ENCODE results near the gene CSNK1A1.
"Not testable (repeated sequence)": the region's sequence is repeated elsewhere in the genome, so short reads cannot be mapped to it uniquely, and the experiment has no call there.

CSNK1A1 gene

DNA sequence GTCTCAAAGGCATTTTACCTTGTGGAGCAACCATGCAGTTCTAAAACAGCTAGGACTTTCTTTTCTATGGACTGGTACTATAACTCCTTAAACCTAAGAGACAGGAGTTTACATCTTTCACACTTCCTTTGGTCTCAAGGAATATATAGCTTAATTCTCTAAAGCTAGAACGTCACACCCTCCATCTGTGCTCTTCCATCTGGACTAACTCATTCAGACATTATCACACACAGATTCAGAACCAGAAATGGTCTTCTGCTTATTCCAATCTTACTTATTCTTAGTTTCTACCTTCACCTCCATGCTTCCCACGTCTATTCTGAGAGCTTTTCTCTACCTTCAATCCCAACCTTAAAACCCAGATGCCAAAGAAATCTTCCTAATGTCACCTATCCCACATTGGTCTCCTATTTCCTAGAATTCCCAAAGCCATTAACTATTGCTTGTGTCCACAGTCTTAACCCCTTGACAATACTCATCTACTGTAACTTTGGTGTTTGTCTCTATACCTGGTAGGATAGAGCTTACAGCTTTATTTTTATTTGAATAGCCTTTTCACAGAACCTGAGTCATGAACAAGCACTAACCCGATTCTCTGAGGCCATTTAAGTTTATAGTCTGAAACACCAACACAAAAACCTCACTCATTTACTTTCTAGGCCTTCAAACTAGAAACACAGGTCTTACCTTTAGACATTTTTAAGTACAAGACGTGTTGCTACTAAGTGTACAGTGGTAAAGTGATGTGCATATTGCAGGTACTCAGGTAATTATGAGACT, 22.8 kb downstream of the CSNK1A1 start:
- DNase-seq (ENCODE audit: low read depth): no peak

DNA sequence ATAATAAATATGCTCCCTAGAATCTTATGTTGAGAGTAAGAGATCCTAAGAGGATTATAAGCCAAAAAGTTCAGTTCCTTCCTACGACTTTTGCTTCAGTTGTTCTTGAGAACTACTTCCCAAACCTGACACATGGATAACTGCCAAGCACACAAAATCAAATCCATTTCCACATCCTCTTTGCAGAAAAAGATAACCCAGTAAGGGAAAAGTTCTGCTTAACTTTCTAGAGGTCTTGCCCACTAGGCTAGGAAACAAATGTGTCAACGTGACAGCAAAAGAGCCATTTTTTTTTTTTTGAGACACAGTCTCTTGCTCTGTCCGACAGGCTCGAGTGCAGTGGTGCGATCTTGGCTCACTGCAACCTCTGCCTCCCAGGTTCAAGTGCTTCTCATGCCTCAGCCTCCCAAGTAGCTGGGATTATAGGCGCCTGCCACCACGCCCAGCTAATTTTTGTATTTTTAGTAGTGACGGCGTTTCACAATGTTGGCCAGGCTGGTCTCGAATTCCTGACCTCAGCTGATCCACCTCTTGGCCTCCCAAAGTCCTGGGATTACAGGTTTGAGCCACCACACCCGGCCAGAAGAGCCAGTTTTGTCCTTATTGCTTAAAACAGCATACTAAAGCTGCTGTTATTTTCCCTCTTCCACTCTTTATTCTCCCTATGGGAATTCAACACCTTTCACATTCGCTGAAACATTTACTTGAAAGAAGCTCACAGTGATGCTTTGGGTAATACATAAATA, 24.2 kb downstream of the CSNK1A1 start:
- no peak for DNase-seq (ENCODE audit: low read depth)

DNA sequence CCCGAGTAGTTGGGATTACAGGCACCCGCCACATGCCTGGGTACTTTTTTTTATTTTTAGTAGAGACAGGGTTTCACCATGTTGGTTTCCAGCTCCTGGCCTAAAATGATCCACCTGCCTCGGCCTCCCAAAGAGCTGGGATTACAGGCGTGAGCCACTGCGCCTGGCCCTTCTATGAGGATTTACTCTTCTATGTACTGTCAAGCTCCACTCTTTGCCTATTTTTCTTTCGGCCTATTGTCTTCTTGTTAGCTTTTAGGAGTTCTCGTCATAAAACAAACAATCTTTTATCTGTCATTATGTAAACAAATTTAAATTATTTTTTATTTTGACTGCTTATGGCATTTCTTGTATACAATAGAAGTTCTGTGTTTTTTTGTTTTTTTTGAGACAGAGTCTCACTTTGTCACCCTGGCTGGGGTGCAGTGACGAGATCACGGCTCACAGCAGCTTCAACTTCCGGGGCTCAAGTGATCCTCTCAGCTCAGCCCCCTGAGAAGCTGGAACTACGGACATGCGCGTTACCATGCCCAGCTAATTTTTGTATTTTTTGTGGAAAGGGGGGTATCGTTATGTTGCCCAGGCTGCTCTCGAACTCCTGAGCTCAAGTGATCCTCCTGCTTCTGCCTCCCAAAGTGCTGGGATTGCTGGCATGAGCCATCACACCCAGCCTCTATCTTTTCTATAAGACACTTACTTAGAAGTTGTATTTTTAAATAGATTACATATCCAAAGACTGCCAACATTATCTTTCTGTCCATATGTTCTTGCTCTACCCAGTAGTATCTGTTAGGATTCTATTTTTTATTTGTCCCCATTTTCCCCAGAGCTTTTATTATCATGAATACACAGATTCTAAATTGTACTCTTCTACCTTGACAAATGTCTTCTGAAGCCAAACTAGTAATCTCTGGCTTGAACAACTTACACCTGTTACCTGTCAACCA, 29.2 kb downstream of the CSNK1A1 start:
- DNase-seq (ENCODE audit: low read depth): no peak

DNA sequence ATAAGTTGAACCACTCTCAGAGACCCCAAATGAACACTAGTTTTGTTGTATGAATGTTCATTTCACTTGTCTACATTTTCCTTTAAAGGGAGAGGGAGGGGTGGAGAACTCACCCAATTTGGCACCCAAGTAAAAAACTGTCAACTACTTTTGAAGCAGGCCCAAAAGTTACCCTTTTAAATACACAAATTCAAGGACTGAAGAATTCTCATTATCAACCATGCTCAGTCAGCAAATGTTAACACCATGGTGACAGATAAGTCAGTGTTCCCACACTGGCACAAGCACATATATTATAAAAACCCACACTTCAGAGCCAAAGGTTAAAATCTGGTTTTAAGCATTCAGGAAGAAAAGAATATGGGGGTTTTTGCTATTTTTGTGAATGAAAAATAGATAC, 31.6 kb downstream of the CSNK1A1 start:
- no peak for DNase-seq (ENCODE audit: low read depth)

DNA sequence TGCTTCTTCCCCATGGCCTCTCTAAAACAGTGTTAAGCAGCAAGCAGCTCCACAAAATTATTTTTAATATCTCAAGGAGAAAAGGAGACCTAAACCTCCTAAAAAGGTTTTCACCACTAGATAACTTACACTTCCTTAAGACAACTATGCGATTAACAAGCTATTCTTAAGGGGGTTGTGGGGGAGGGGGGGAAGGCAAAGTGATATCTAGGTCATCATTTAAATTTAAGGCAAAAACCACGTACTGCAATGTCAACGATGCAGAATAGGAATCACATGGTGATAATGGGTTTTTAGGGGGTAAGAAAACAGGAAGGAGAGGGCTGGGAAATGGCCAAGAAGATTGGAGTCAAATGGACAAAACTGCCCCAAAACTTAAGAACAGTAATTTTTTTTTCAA, 32.6 kb downstream of the CSNK1A1 start:
- no peak for DNase-seq (ENCODE audit: low read depth)

DNA sequence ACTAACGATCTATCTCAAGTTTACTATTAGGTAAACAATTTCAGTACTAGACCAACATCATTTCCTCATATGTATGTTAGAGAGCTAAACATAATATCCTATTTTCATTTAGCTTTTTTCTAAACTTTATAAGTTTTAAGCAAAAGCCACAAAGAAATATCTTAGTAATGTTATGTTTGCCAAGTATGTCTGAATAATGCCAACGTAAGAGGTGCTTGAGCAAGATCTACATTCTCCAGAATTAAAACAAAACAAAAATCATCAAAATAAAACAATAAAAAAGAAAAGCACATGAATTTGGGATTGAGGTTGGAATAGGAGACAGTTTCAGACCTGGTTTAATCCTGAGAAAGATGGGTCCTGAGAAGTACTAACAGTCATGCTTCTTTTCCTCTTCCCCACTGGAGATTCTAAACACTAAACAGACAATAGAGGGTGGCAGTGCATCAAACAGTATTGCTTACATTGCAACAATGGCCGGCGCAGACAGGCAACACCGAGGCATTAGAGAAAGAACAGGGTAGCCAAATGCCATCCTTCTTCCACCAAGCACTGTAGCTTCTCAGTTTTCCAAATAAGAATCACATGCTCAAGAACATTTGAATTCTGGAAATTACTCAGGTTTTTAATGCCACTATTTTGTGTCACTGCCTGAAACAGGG, 33.6 kb downstream of the CSNK1A1 start:
- DNase-seq (ENCODE audit: low read depth): no peak

DNA sequence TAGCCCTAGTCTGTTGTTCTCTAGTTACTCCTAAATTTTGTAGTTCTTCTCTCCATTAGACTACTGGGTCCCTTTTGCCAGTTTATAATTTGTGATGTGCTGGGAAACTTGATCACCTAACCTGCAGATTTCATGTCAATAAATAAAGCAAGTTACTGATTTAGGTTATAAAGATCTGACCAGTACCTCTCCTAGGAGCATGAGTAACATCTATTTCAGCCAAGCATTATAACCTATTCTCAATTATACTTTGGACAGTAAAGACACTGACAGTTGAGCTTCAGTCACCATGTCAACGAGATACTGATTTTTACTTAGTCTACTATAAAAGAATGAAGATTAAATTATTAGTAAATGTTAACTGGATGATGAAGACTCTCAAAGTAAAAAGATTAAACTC, 36.7 kb downstream of the CSNK1A1 start:
- no peak for DNase-seq (ENCODE audit: low read depth)

DNA sequence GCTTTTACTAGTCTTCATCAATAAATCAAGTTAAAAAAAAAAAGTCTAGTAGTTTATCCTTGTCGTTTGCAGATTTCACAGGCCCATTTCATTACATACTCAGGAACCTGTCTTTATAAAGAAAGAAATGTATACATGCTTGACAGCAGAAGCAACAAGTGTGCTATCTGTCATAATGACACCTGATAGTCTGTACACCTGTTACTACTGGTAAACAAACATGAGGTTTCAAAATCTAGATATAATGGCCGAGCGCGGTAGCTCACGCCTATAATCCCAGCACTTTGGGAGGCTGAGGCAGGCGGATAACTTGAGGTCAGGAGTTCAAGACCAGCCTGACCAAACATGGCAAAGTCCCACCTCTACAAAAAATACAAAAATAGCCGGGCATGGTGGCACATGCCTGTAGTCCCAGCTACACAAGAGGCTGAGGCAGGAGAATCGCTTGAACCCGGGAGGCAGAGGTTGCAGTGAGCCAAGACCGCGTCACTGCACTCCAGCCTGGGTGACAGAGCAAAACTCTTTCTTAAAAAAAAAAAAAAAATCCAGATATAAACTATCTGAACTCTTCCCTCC, 37.8 kb downstream of the CSNK1A1 start:
- not testable (repeated sequence) for DNase-seq (ENCODE audit: low read depth)

DNA sequence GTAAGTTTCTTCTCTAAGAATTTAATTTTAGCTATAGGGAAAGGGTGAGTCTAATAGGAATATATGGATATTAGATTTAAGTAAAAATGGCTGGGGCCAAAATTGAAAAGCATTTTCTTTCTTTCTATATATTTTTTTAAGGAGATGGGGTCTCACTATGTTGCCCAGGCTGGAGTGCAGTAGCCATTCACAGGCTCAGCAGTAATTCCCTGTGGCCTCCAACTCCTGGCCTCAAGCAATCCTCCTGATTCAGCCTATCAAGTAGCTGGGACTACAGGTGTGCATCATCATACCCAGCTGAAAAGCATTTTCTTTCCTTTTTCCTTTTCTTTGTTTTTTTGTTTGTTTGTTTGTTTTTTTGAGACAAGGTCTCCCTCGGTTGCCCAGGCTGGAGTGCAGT, 41.1 kb downstream of the CSNK1A1 start:
- no peak for DNase-seq (ENCODE audit: low read depth)

DNA sequence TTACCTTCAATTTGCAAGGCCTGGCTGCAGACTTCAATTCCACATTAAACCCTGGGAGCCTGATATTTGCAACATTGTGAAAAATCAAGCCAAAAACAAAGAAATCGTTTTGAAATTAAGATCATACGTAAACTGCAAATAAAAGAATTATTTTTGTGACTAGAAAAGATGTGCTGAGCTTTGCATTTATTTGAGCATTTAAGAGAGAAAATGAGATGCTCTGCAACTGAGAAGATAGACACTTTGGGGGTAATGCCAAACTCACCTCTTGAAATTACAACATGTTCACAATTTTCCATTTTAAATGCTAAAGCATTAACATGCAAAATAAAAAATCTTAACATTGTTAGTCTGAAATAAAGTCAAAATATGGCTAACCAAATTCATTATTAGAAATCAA, 46.6 kb downstream of the CSNK1A1 start:
- DNase-seq (ENCODE audit: low read depth): no peak

DNA sequence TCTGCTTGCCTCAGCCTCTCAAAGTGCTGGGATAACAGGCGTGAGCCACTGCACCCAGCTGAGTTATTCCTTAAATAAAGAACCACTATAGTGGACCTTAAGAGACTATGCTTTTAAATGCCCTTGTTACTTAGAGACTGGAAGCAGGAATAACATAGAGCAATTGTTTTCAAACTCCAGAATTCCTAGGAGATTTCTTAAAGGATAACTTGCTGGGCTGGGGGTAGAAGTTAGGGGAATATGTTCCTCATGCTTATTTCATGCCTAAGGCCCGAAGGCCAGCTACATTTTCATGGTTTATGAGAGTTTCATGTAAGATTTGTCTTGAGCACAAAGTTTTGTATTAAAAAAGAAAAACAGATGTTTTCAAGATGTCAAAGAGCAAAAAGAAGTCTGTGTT, 48.2 kb downstream of the CSNK1A1 start:
- DNase-seq (ENCODE audit: low read depth): no peak

DNA sequence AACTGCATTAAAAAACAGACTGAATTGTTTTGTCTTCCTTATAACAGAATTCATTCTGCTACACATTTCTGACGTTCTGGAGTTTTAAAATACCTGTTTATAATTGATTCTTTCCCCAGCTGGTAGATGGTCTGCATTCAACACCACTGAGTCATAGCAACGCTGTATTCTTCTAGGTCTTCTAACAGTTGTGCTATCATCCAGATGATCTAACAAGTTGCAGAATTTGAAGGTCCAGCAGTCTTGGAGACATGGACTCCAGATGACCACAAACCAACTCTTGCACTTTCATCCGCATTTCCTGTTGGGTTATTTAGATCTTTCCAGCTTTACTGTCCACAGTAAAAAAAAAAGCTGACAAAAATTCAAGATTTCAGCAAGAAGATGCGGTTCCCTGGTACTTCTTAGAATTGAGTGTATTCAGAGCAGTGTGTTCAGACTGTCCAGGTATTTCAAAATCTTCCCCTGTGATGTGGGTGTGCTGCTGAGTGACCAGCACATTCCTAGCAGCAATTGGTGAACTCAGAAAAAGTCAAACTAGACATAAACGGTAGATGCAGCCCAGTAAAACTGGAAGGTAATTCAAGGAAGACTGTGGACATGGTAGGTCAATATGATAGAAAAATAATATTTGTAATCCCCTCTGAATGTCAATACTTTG, 50.2 kb downstream of the CSNK1A1 start:
- no peak for DNase-seq (ENCODE audit: low read depth)

DNA sequence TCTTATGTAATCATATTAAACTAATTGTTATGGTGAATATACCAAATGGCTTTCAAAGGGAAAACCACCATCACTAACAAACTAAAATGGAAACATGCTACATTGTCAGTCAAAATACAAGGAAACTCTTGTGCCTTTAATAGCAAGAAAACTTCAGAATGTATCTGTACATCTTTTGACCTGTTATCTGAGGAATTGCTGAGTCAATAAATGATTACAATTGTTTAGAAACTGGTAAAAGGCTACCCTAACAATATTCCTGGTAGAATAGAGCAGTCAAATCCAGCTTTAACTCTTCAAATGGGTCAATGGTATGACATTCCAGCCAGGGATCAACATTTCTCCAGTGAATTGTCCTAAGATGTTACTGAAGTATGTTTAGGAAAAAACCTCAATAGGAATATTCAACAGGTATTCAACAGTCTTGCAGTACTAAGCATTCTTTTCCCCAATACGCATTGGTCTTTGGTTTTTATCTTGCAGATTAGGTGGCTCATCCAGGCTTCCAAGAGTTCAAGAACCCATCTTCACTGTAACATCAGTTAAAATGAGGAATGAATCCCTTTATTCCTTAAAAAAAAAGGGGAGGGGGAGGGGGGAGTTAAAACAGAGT, 52.4 kb downstream of the CSNK1A1 start:
- DNase-seq (ENCODE audit: low read depth): no peak

DNA sequence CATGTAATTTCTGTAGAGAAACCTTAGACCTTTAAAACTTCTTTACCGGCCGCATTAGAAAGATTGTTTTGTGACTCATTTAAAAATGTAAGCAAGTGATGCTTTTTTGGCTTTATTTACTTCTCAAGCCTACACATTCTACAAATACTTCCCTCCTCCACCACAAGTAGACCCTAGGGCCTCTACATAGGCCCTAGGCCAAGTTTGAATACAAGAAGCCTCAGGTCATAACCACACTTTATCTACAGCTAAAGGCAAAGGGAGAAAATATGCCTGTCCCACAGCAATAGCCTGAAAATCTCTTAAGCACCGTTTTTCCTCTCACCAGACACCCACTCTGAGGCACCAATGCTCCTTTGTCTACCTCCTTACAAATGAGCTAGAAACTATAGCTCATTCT, 53.9 kb downstream of the CSNK1A1 start:
- DNase-seq (ENCODE audit: low read depth): no peak

DNA sequence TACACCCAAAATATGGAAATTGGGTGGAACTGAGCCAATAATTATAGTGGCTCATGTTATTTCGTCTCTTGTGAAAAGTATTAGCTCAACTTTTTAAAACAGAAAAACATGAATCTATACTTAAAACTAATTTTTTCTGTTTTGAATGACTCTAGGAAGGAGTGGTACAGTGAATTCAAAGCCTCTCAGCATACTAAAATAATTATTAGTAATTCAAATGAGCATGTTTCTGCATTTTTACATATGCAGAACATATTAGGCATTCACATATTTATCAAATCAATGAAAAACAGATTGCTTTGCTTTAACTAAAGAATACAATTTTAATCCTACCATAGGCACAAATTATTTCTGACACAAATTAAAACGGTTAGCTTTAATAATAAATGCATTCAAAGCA, 54.3 kb downstream of the CSNK1A1 start:
- DNase-seq (ENCODE audit: low read depth): no peak

DNA sequence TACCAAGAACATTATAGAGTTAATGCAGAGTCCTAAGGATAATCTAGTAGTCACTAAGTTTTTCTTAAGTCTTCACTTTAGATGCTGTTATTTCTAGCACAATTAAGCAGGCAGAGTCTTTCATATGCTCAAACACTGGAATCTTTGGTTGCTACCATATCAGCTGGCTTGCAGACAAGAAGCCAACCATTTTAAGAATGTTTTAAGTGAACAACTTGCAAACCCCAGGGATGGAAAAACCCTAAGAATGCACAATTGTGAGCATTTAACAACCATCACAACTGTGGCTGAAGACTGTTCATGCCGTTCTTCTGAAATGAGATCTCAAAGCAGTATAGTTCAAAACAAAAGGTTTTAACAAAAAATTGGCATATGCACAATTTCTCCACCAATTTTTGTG, 55.1 kb downstream of the CSNK1A1 start:
- no peak for DNase-seq (ENCODE audit: low read depth)

DNA sequence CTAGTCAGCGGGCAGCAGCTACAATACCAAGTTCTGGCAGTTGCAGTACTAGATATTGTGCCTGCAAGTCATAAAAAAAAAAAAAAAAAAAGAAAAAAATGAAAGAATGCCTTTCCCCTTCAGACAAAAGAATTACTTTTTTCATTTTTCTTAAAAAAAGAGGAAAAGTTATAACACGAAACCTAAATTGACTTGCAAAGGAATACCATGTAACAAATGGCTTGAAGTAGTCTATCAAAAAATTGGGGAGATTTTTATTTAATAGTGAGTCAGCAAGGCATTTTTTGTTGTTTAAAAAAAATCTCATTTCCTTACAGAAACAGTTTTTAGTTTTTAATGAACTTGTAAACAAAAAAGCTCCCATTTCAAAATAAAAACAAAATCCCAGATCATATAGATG, 55.6 kb downstream of the CSNK1A1 start:
- no peak for DNase-seq (ENCODE audit: low read depth)

DNA sequence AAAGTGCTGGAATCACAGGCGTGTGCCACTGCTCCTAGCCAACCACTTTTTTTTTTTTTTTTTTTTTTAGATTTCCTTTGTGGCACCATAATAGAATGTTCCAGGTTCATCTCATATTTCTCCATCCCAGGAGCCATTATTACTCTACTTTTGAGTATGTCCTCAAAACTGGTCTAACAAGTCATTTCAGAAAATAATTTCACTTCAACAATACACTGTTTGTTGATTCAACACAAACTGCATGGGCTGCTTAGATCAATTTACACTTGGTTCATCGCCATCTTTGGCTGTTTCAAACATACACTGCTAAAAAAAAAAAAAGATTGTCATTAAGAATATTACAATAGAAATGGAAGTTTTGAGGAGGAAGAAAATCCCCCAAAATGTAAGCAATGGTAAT, 57.9 kb downstream of the CSNK1A1 start:
- DNase-seq (ENCODE audit: low read depth): no peak

DNA sequence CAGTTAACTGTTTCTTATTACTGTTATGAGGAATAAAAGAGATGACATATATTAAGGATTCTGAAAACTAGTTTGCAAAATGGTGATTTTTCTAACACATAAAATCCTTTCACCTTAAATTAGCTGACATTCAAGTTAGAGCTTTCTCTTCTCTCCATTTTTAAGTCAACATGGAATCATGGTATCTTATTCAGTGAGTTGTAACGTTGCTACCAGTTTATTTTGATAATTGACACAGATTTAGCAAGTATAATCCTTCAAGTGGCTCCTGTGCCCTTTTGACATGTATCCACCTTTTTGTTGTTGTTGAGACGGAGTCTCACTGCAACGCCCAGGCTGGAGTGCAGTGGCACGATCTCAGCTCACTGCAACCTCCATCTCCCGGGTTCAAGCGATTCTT, 58.5 kb downstream of the CSNK1A1 start:
- DNase-seq (ENCODE audit: low read depth): no peak

DNA sequence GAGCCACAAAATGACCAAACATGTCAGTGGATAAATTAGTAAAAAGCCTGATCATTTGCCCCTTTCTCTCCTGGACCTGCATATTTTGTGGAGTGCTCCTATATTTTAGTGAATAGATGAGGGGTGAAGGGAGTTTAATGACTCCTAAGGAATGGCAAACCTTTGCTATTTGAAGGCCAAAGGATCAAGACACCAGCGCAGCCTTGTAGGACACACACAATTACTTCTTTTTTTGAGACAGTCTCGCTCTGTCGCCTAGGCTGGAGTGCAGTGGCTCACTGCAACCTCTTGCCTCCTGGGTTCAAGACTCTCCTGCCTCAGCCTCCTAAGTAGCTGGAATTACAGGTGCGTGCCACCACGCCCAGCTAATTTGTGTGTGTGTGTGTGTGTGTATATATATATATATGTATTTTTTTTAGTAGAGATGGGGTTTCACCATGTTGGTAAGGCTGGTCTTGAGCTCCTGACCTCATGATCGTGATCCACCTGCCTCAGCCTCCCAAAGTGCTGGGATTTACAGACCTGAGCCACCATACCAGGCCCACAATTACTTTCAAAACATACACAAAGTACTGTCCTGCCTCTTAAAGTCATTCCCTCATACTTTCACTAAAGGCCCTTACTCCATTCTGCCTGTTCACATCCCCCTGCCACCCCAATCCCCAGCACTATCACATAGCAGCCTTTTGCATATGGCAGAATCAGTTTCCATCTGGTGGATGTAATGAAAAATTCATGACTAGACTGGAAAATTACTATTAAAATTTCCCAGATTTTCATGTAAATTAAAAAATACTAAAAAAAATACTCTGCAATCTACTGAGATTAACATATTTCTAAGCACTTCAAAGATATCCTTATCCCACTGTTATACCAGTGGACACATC, 60.4 kb downstream of the CSNK1A1 start:
- DNase-seq (ENCODE audit: low read depth): no peak
